GM18526 (cell line): ENCODE data around the gene CRIM1.

Source experiments
- POLR2A ChIP-seq: IDR thresholded peaks from 3 replicates; pipeline ENCODE4 v1.6.1; 2011; ENCODE audit not compliant: insufficient read length; ENCODE audit errors: extremely low read depth

Gene CRIM1

GRCh38 chr2:36362291-36362690 is 6.7 kb downstream of the CRIM1 start:
- no peak for TF ChIP-seq POLR2A

GRCh38 chr2:36366491-36367120 is 11.0 kb downstream of the CRIM1 start:
- TF ChIP-seq POLR2A = no peak

- no peak for TF ChIP-seq POLR2A
Observed at GRCh38 chr2:36367486-36367885, 11.9 kb downstream of the CRIM1 start.

GRCh38 chr2:36367895-36368353 is 12.3 kb downstream of the CRIM1 start:
- TF ChIP-seq POLR2A = no peak

GRCh38 chr2:36368438-36368837 is 12.9 kb downstream of the CRIM1 start:
- TF ChIP-seq POLR2A = no peak

- no peak for TF ChIP-seq POLR2A
Observed at GRCh38 chr2:36369163-36369562, 13.6 kb downstream of the CRIM1 start.

GRCh38 chr2:36369716-36370115 is 14.1 kb downstream of the CRIM1 start:
- TF ChIP-seq POLR2A = no peak

- no peak for TF ChIP-seq POLR2A
Observed at GRCh38 chr2:36370281-36370680, 14.7 kb downstream of the CRIM1 start.

- TF ChIP-seq POLR2A = no peak
Observed at GRCh38 chr2:36371070-36371874, 15.7 kb downstream of the CRIM1 start.

GRCh38 chr2:36371928-36372391 is 16.4 kb downstream of the CRIM1 start:
- no peak for TF ChIP-seq POLR2A

GRCh38 chr2:36373149-36373926 is 17.8 kb downstream of the CRIM1 start:
- no peak for TF ChIP-seq POLR2A

- TF ChIP-seq POLR2A = no peak
Observed at GRCh38 chr2:36374585-36374984, 19.0 kb downstream of the CRIM1 start.

GRCh38 chr2:36376319-36376765 is 20.8 kb downstream of the CRIM1 start:
- TF ChIP-seq POLR2A = no peak

- TF ChIP-seq POLR2A = no peak
Observed at GRCh38 chr2:36376992-36377738, 21.6 kb downstream of the CRIM1 start.

- no peak for TF ChIP-seq POLR2A
Observed at GRCh38 chr2:36379710-36380448, 24.3 kb downstream of the CRIM1 start.
